WTC11 (cell line): ENCODE results near the gene NOL12. TPM values are rescaled to one million over a fixed set of nuclear protein-coding genes. Genes with fewer than 3 reads are reported as not detected.

Experiments
- ATAC-seq: fragments of 200-7000 bp; cut with Tn5 transposase; 2 replicates; pipeline ENCODE4 v1.10.0; 2021; ENCODE audit warnings: mild to moderate bottlenecking, moderate library complexity
- CTCF ChIA-PET: fragments of 300-600 bp; sonication (Branson Sonifier 250); formaldehyde crosslinking; loops from one replicate; lab custom pipeline; 2021; ENCODE audit warnings: antibody characterized with exemption; lab: Charles Lee
- POLR2A ChIA-PET: fragments of 350-600 bp; sonication (Branson Sonifier 250); formaldehyde crosslinking; loops from one replicate; lab custom pipeline; 2021; ENCODE audit warnings: antibody characterized with exemption; lab: Charles Lee
- DNase-seq: peaks from one replicate; pipeline ENCODE4 v3.0.0; 2021; ENCODE audit warnings: low spot score
- H3K27ac Mint-ChIP-seq: 2 replicates; pipeline ENCODE4 v1.8.0; 2021; ENCODE audit warnings: mixed read lengths
- H3K27me3 Mint-ChIP-seq: 2 replicates; pipeline ENCODE4 v1.8.0; 2021; ENCODE audit warnings: low read depth, mild to moderate bottlenecking, moderate library complexity, mixed read lengths
- H3K36me3 Mint-ChIP-seq: 2 replicates; pipeline ENCODE4 v1.8.0; 2021; ENCODE audit warnings: mixed read lengths
- H3K4me1 Mint-ChIP-seq: 2 replicates; pipeline ENCODE4 v1.8.0; 2022; ENCODE audit warnings: mixed read lengths
- H3K4me3 Mint-ChIP-seq: 2 replicates; pipeline ENCODE4 v1.8.0; 2021; ENCODE audit warnings: mild to moderate bottlenecking, moderate library complexity, mixed read lengths
- H3K9me3 Mint-ChIP-seq: 2 replicates; pipeline ENCODE4 v1.8.0; 2021; ENCODE audit warnings: mixed read lengths
- ATF2 ChIP-seq: sonication (generic); formaldehyde crosslinking; IDR thresholded peaks from 2 replicates; pipeline ENCODE4 v1.8.1; 2022; ENCODE audit warnings: low read depth, missing genetic modification reagents, borderline replicate concordance
- GABPB1 ChIP-seq: sonication (generic); formaldehyde crosslinking; IDR thresholded peaks from 2 replicates; pipeline ENCODE4 v1.8.1; 2023; ENCODE audit warnings: mild to moderate bottlenecking, missing genetic modification reagents
- KAT7 ChIP-seq: sonication (generic); formaldehyde crosslinking; IDR thresholded peaks from 2 replicates; pipeline ENCODE4 v1.8.1; 2023; ENCODE audit warnings: missing genetic modification reagents, mild to moderate bottlenecking, borderline replicate concordance
- MXD4 ChIP-seq: fragments of 250-450 bp; sonication (Bioruptor Pico); IDR thresholded peaks from 2 replicates; pipeline ENCODE4 v1.8.0; 2021; ENCODE audit warnings: mild to moderate bottlenecking, moderate library complexity, borderline replicate concordance
- TCF7 ChIP-seq: sonication (generic); formaldehyde crosslinking; IDR thresholded peaks from 2 replicates; pipeline ENCODE4 v1.8.0; 2022; ENCODE audit warnings: mild to moderate bottlenecking, low read depth, missing genetic modification reagents, moderate library complexity
- ZNF263 ChIP-seq: sonication (generic); formaldehyde crosslinking; IDR thresholded peaks from 2 replicates; pipeline ENCODE4 v1.8.1; 2022; ENCODE audit warnings: low read depth, mild to moderate bottlenecking, moderate library complexity, missing genetic modification reagents
- total RNA-seq: library from RNA; stranded (reverse); gene quantifications from 3 replicates; pipeline ENCODE4 v1.2.3, GENCODE V29; 2021
- TF ChIP-seq, protein P1 (sequence below): fragments of 250-450 bp; sonication (Bioruptor Pico); IDR thresholded peaks from 2 replicates; pipeline ENCODE4 v1.9.0; 2021; ENCODE audit warnings: mild to moderate bottlenecking, borderline replicate concordance
- TF ChIP-seq, protein P2 (sequence below): fragments of 250-450 bp; sonication (Bioruptor Pico); IDR thresholded peaks from 2 replicates; pipeline ENCODE4 v1.9.0; 2021; ENCODE audit warnings: mild to moderate bottlenecking
- TF ChIP-seq, protein P3 (sequence below): fragments of 250-450 bp; sonication (Bioruptor Pico); IDR thresholded peaks from 2 replicates; pipeline ENCODE4 v1.9.0; 2021; ENCODE audit warnings: mild to moderate bottlenecking

NOL12 gene
- total RNA-seq, 1 experiment from 2014 or later, result 24.9 TPM

GRCh38 chr22:37739611-37740049 is 53.5 kb downstream of the NOL12 start:
- 0 out of 2 replicates have a peak, but pooled peaks cover 3% of the 10 kb centered on the region for H3K4me1 Mint-ChIP-seq
- CTCF ChIA-PET, result interaction anchor here (0.5 to 1.6 kb wide), 2 partner anchors 14 to 96 kb away, joined by 4 read pairs; no protein-coding TSS in a partner anchor
- TF ChIP-seq, protein P1, sequence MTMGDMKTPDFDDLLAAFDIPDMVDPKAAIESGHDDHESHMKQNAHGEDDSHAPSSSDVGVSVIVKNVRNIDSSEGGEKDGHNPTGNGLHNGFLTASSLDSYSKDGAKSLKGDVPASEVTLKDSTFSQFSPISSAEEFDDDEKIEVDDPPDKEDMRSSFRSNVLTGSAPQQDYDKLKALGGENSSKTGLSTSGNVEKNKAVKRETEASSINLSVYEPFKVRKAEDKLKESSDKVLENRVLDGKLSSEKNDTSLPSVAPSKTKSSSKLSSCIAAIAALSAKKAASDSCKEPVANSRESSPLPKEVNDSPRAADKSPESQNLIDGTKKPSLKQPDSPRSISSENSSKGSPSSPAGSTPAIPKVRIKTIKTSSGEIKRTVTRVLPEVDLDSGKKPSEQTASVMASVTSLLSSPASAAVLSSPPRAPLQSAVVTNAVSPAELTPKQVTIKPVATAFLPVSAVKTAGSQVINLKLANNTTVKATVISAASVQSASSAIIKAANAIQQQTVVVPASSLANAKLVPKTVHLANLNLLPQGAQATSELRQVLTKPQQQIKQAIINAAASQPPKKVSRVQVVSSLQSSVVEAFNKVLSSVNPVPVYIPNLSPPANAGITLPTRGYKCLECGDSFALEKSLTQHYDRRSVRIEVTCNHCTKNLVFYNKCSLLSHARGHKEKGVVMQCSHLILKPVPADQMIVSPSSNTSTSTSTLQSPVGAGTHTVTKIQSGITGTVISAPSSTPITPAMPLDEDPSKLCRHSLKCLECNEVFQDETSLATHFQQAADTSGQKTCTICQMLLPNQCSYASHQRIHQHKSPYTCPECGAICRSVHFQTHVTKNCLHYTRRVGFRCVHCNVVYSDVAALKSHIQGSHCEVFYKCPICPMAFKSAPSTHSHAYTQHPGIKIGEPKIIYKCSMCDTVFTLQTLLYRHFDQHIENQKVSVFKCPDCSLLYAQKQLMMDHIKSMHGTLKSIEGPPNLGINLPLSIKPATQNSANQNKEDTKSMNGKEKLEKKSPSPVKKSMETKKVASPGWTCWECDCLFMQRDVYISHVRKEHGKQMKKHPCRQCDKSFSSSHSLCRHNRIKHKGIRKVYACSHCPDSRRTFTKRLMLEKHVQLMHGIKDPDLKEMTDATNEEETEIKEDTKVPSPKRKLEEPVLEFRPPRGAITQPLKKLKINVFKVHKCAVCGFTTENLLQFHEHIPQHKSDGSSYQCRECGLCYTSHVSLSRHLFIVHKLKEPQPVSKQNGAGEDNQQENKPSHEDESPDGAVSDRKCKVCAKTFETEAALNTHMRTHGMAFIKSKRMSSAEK (CRISPR knock-in tag), result no peak
- TF ChIP-seq, protein P2, sequence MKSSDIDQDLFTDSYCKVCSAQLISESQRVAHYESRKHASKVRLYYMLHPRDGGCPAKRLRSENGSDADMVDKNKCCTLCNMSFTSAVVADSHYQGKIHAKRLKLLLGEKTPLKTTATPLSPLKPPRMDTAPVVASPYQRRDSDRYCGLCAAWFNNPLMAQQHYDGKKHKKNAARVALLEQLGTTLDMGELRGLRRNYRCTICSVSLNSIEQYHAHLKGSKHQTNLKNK (CRISPR knock-in tag), result no peak
- TF ChIP-seq TCF7 (CRISPR knock-in tag) (no peak), ATF2 (CRISPR knock-in tag) (no peak), ZNF263 (CRISPR knock-in tag) (no peak)
- TF ChIP-seq, protein P3, sequence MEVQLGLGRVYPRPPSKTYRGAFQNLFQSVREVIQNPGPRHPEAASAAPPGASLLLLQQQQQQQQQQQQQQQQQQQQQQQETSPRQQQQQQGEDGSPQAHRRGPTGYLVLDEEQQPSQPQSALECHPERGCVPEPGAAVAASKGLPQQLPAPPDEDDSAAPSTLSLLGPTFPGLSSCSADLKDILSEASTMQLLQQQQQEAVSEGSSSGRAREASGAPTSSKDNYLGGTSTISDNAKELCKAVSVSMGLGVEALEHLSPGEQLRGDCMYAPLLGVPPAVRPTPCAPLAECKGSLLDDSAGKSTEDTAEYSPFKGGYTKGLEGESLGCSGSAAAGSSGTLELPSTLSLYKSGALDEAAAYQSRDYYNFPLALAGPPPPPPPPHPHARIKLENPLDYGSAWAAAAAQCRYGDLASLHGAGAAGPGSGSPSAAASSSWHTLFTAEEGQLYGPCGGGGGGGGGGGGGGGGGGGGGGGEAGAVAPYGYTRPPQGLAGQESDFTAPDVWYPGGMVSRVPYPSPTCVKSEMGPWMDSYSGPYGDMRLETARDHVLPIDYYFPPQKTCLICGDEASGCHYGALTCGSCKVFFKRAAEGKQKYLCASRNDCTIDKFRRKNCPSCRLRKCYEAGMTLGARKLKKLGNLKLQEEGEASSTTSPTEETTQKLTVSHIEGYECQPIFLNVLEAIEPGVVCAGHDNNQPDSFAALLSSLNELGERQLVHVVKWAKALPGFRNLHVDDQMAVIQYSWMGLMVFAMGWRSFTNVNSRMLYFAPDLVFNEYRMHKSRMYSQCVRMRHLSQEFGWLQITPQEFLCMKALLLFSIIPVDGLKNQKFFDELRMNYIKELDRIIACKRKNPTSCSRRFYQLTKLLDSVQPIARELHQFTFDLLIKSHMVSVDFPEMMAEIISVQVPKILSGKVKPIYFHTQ (CRISPR knock-in tag), result no peak
- no peak overlapping the region for H3K27ac Mint-ChIP-seq
- ATAC-seq (no peak), DNase-seq (no peak)
- no peak overlapping the region for H3K4me3 Mint-ChIP-seq
- no peaks in the 10 kb centered on the region; the same call in none of the 2 replicates for H3K36me3 Mint-ChIP-seq
- peaks cover 84% of the 10 kb centered on the region for H3K27me3 Mint-ChIP-seq
- POLR2A ChIA-PET, result no interaction called here
- no peaks in the 10 kb centered on the region for H3K9me3 Mint-ChIP-seq

- DNase-seq, result no peak
- no peak overlapping the region for H3K4me3 Mint-ChIP-seq
- no peak for TF ChIP-seq MXD4 (CRISPR knock-in tag)
- TF ChIP-seq, all 79 proteins: peak for 0
- Mint-ChIP-seq H3K27me3 (peaks cover 84% of the 10 kb centered on the region), H3K4me1 (peaks cover 9% of the 10 kb centered on the region), H3K36me3 (no peaks in the 10 kb centered on the region; the same call in none of the 2 replicates), H3K9me3 (no peaks in the 10 kb centered on the region), H3K27ac (no peak overlapping the region)
- ChIA-PET CTCF (interaction anchor here (1.6 kb wide), 1 partner anchor 98 kb away, joined by 8 read pairs; no protein-coding TSS in a partner anchor), POLR2A (interaction anchor here (0.9 to 1.3 kb wide), 2 partner anchors 44 to 101 kb away, joined by 3 to 6 read pairs; partner anchors contain the start of genes SH3BP1 and TRIOBP)
- ATAC-seq, result no peak
These were observed 54.5 kb downstream of the NOL12 start for GRCh38 chr22:37740455-37741311.

GRCh38 chr22:37741312-37741795 is 55.2 kb downstream of the NOL12 start:
- H3K4me3 Mint-ChIP-seq, result no peak overlapping the region
- POLR2A ChIA-PET, result interaction anchor here (0.9 to 1.3 kb wide), 2 partner anchors 44 to 102 kb away, joined by 3 to 6 read pairs; partner anchors contain the start of genes SH3BP1 and TRIOBP
- ATAC-seq (no peak; the same call in 1 of the 2 replicates), DNase-seq (no peak)
- no peaks in the 10 kb centered on the region for H3K9me3 Mint-ChIP-seq
- H3K36me3 Mint-ChIP-seq, result no peaks in the 10 kb centered on the region; the same call in none of the 2 replicates
- H3K4me1 Mint-ChIP-seq, result peaks cover 9% of the 10 kb centered on the region
- TF ChIP-seq GABPB1 (CRISPR knock-in tag), result 0 out of 2 replicates have a peak, but pooled peaks have one; percentile 21
- TF ChIP-seq KAT7, result no peak
- TF ChIP-seq, all 79 proteins: peak for 1
- no peak overlapping the region for H3K27ac Mint-ChIP-seq
- H3K27me3 Mint-ChIP-seq, result peaks cover 77% of the 10 kb centered on the region
- CTCF ChIA-PET, result interaction anchor here (1.6 kb wide), 1 partner anchor 98 kb away, joined by 8 read pairs; no protein-coding TSS in a partner anchor
